WI38 (cell line): ENCODE data around the gene XBP1.

Experiments
- H3K4me3 ChIP-seq: 2 replicates; pipeline ENCODE4 v1.5.1; 2011; ENCODE audit warnings: low read depth, mild to moderate bottlenecking, control low read depth, low read length
- CTCF ChIP-seq: IDR thresholded peaks from 2 replicates; pipeline ENCODE4 v1.5.1; 2012; ENCODE audit warnings: low read depth, mild to moderate bottlenecking, control low read depth, low read length

The XBP1 gene

GRCh38 chr22:28822930-28823551 lies 22.7 kb upstream of the XBP1 start:
- no peak for TF ChIP-seq CTCF
- no peak overlapping the region for H3K4me3 ChIP-seq

GRCh38 chr22:28821452-28821851 lies 21.1 kb upstream of the XBP1 start:
- no peak for TF ChIP-seq CTCF
- H3K4me3 ChIP-seq: no peak overlapping the region

GRCh38 chr22:28820885-28821284 lies 20.5 kb upstream of the XBP1 start:
- no peak for TF ChIP-seq CTCF
- no peak overlapping the region for H3K4me3 ChIP-seq

GRCh38 chr22:28819253-28820096 lies 19.1 kb upstream of the XBP1 start:
- H3K4me3 ChIP-seq: no peak overlapping the region

DNA sequence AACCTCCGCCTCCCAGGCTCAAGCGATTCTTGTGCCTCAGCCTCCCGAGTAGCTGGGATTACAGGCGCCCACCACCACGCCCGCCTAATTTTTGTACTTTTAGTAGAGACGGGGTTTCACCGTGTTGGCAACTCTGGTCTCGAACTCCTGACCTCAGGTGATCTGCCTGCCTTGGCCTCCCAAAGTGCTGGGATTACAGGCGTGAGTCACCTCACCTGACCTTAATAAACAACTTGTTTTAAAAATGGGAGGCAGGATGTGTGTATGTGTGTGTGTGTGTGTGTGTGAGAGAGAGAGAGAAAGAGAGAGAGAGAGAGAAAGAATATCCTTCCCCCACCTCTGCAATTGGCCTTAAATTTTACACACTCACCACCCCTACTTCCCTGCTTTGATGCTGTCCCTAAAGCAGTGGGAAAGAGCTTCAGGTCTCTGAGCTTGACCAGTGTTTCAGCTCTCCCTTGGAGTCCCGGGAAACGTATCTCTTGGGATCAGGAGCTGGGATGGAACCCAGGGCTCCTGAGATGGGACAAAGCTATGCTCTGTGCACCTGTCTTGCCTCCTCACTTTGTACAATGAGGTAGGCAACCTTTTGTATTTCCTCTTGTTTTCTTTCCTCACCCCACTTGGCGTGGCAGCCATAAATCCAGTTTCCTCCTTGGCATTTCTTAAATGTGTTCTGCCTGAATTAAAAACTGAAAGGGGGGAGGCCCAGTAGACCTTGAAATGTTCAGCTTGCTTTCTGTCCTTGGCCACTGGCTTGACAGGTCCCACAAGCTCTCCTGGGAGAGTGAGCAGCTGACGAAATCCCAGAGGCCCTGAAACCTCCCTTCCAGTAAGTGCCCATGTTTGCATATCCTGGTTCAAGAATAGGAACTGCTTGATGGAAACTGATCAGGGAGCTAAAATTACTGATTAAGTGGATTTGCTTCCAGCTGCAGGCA lies 17.8 kb upstream of the XBP1 start:
- no peak overlapping the region for H3K4me3 ChIP-seq
- TF ChIP-seq CTCF: no peak

More at GRCh38 chr22:28819253-28820096, 19.1 kb upstream of the XBP1 start:
- no peak for TF ChIP-seq CTCF

- TF ChIP-seq CTCF: no peak
- H3K4me3 ChIP-seq: no peak overlapping the region
Measured at GRCh38 chr22:28817064-28817463, 16.7 kb upstream of the XBP1 start.
